Stimulated activated CD4-positive, alpha-beta T cell treated with anti-CD3 and anti-CD28 coated beads, Interleukin-2, amount 100 ng/mL, for 48 hours (primary cell): ENCODE measurements around the gene ECPAS.
"Not testable (repeated sequence)": the region's sequence is repeated elsewhere in the genome, so short reads cannot be mapped to it uniquely, and the experiment has no call there.

Experiments used
- DNase-seq, 2 donors: peaks; one replicate each; pipeline ENCODE4 v3.0.0-alpha.2; 2020

Gene ECPAS

GRCh38 chr9:111475195-111475594 lies 9.0 kb downstream of the ECPAS start:
- no peak for DNase-seq

GRCh38 chr9:111474385-111474784 lies 9.8 kb downstream of the ECPAS start:
- no peak for DNase-seq

GRCh38 chr9:111467778-111468367 lies 16.3 kb downstream of the ECPAS start:
- no peak for DNase-seq

GRCh38 chr9:111463048-111463447 lies 21.1 kb downstream of the ECPAS start:
- DNase-seq, result no peak

- no peak for DNase-seq
Observed at GRCh38 chr9:111458139-111459009, 25.8 kb downstream of the ECPAS start.

- no peak for DNase-seq
Observed at GRCh38 chr9:111456529-111456928, 27.7 kb downstream of the ECPAS start.

GRCh38 chr9:111455638-111456037 lies 28.5 kb downstream of the ECPAS start:
- no peak for DNase-seq

- no peak for DNase-seq
Observed at GRCh38 chr9:111454751-111455150, 29.4 kb downstream of the ECPAS start.

- no peak for DNase-seq
Observed at GRCh38 chr9:111451570-111451969, 32.6 kb downstream of the ECPAS start.

- DNase-seq, result no peak
Observed at GRCh38 chr9:111450124-111450523, 34.1 kb downstream of the ECPAS start.

- no peak for DNase-seq
Observed at GRCh38 chr9:111449705-111450104, 34.5 kb downstream of the ECPAS start.

GRCh38 chr9:111445799-111446198 lies 38.4 kb downstream of the ECPAS start:
- DNase-seq, result not testable (repeated sequence)

GRCh38 chr9:111443454-111443853 lies 40.7 kb downstream of the ECPAS start:
- no peak for DNase-seq

- DNase-seq, result no peak
Observed at GRCh38 chr9:111442360-111443027, 41.7 kb downstream of the ECPAS start.

GRCh38 chr9:111440226-111440625 lies 44.0 kb downstream of the ECPAS start:
- no peak for DNase-seq

- no peak for DNase-seq
Observed at GRCh38 chr9:111438541-111439235, 45.5 kb downstream of the ECPAS start.

GRCh38 chr9:111436571-111436970 lies 47.6 kb downstream of the ECPAS start:
- no peak for DNase-seq

GRCh38 chr9:111433082-111433481 lies 51.1 kb downstream of the ECPAS start:
- DNase-seq, result no peak

- no peak for DNase-seq
Observed at GRCh38 chr9:111431684-111432083, 52.5 kb downstream of the ECPAS start.

- DNase-seq, result no peak
Observed at GRCh38 chr9:111429175-111429574, 55.0 kb downstream of the ECPAS start.

GRCh38 chr9:111427186-111427585 lies 57.0 kb downstream of the ECPAS start:
- no peak for DNase-seq

GRCh38 chr9:111423389-111423788 lies 60.8 kb downstream of the ECPAS start:
- DNase-seq, result no peak

GRCh38 chr9:111414406-111414805 lies 69.8 kb downstream of the ECPAS start:
- DNase-seq, result no peak
